Mesodermal cell (in vitro differentiated cells): Measurements from ENCODE around the gene DNAAF9. TPM values are rescaled to one million over a fixed set of nuclear protein-coding genes. Genes with fewer than 3 reads are reported as not detected.

Experiments used
- H3K27ac ChIP-seq: 2 replicates; pipeline ENCODE4 v1.7.0; 2013; ENCODE audit warnings: mild to moderate bottlenecking, low read depth, low read length, moderate library complexity; ENCODE audit not compliant: severe bottlenecking
- H3K36me3 ChIP-seq: 2 replicates; pipeline ENCODE4 v1.7.1; 2013; ENCODE audit warnings: mild to moderate bottlenecking, low read length, moderate library complexity; ENCODE audit not compliant: control insufficient read depth, insufficient read depth
- H3K4me1 ChIP-seq: one replicate; pipeline ENCODE4 v1.7.1; 2013; ENCODE audit warnings: mild to moderate bottlenecking, low read length; ENCODE audit not compliant: insufficient read depth, control insufficient read depth, poor library complexity, severe bottlenecking
- H3K4me3 ChIP-seq: 2 replicates; pipeline ENCODE4 v1.7.0; 2013; ENCODE audit warnings: low read length, control low read depth, mild to moderate bottlenecking; ENCODE audit not compliant: insufficient read depth, poor library complexity, severe bottlenecking; ENCODE audit errors: extremely low read depth
- H3K9me3 ChIP-seq: 2 replicates; pipeline ENCODE4 v1.7.1; 2013; ENCODE audit warnings: mild to moderate bottlenecking, low read length, moderate library complexity; ENCODE audit not compliant: control insufficient read depth
- WGBS, 2 experiments: methylation state at CpG; one replicate each; pipeline ENCODE4 v1.1.5; 2013; ENCODE audit warnings: missing lambda C conversion rate in 2 of 2; ENCODE audit not compliant: insufficient coverage in 2 of 2; 5-methylcytosine and 5-hydroxymethylcytosine counted together
- polyA plus RNA-seq, 2 experiments: library from polyadenylated mRNA; stranded (reverse); fragments of 50-300 nt; gene quantifications; one replicate each; pipeline ENCODE4 v1.2.3, GENCODE V29; 2013

The DNAAF9 gene
- 12.3 TPM for polyA plus RNA-seq (2013, experiment 1 of 2)
- polyA plus RNA-seq (2013, experiment 2 of 2): 11.7 TPM

GRCh38 chr20:3407040-3407770, at the start of gene DNAAF9:
Gene DNAAF9 (minus strand): TSS chr20:3407669. CDS start chr20:3407557, 112 bp downstream.
- Histone ChIP-seq H3K4me1 (peaks cover 7% of the 10 kb centered on the region), H3K36me3 (no peaks in the 10 kb centered on the region), H3K27ac (peak within 1 kb of the TSS; percentile 80), H3K4me3 (peak within 1 kb of the TSS; percentile 92), H3K9me3 (peaks cover 7% of the 10 kb centered on the region)
- 0 to 2% methylated on average over 31 to 46 of the region's 71 CpGs for WGBS, 2 experiments

GRCh38 chr20:3456648-3457047, 49.2 kb upstream of the DNAAF9 start:
- WGBS, 2 experiments: 75 to 100% methylated on average over 2 to 3 of the region's 4 CpGs
- H3K4me1 ChIP-seq: no peaks in the 10 kb centered on the region
- H3K4me3 ChIP-seq: no peak overlapping the region
- H3K27ac ChIP-seq: no peak overlapping the region
- H3K36me3 ChIP-seq: no peaks in the 10 kb centered on the region
- H3K9me3 ChIP-seq: no peaks in the 10 kb centered on the region

- Histone ChIP-seq H3K4me3 (no peak overlapping the region), H3K36me3 (no peaks in the 10 kb centered on the region), H3K27ac (no peak overlapping the region), H3K4me1 (no peaks in the 10 kb centered on the region), H3K9me3 (no peaks in the 10 kb centered on the region)
- WGBS, 2 experiments: 67 to 83% methylated on average over 2 to 3 of the region's 5 CpGs
Measured at GRCh38 chr20:3454831-3455230, 47.4 kb upstream of the DNAAF9 start.

- WGBS, 2 experiments: 94 to 100% methylated on average over 1 to 2 of the region's 4 CpGs
- no peak overlapping the region for H3K4me3 ChIP-seq
Measured at GRCh38 chr20:3452690-3453089, 45.2 kb upstream of the DNAAF9 start.

GRCh38 chr20:3452136-3452535, 44.7 kb upstream of the DNAAF9 start:
- Histone ChIP-seq H3K9me3 (no peaks in the 10 kb centered on the region), H3K4me3 (no peak overlapping the region), H3K27ac (no peak overlapping the region), H3K4me1 (no peaks in the 10 kb centered on the region), H3K36me3 (no peaks in the 10 kb centered on the region)
- 67% methylated on average over 1 of the region's 2 CpGs; no CpG with 5 or more reads in 1 of the 2 experiments for WGBS, 2 experiments

More at GRCh38 chr20:3452690-3453089, 45.2 kb upstream of the DNAAF9 start:
- Histone ChIP-seq H3K4me1 (no peaks in the 10 kb centered on the region), H3K36me3 (no peaks in the 10 kb centered on the region), H3K27ac (no peak overlapping the region), H3K9me3 (no peaks in the 10 kb centered on the region)

- no peak overlapping the region for H3K4me3 ChIP-seq
- no peaks in the 10 kb centered on the region for H3K9me3 ChIP-seq
- no CpG with 5 or more reads among the region's 1 CpG for WGBS, 2 experiments
- H3K27ac ChIP-seq: no peak overlapping the region
- no peaks in the 10 kb centered on the region for H3K4me1 ChIP-seq
- no peaks in the 10 kb centered on the region for H3K36me3 ChIP-seq
Measured at GRCh38 chr20:3449319-3449718, 41.9 kb upstream of the DNAAF9 start.

GRCh38 chr20:3447321-3447720, 39.9 kb upstream of the DNAAF9 start:
- H3K4me1 ChIP-seq: no peaks in the 10 kb centered on the region
- WGBS, 2 experiments: 80% methylated on average over 1 of the region's 2 CpGs
- no peaks in the 10 kb centered on the region for H3K36me3 ChIP-seq
- no peaks in the 10 kb centered on the region for H3K9me3 ChIP-seq
- H3K4me3 ChIP-seq: no peak overlapping the region
- no peak overlapping the region for H3K27ac ChIP-seq

GRCh38 chr20:3446779-3447178, 39.3 kb upstream of the DNAAF9 start:
- no peaks in the 10 kb centered on the region for H3K9me3 ChIP-seq
- WGBS, 2 experiments: 67 to 86% methylated on average over 1 of the region's 8 CpGs
- no peaks in the 10 kb centered on the region for H3K4me1 ChIP-seq
- no peaks in the 10 kb centered on the region for H3K36me3 ChIP-seq
- H3K27ac ChIP-seq: no peak overlapping the region
- H3K4me3 ChIP-seq: no peak overlapping the region

GRCh38 chr20:3436864-3437574, 29.6 kb upstream of the DNAAF9 start:
- no peaks in the 10 kb centered on the region for H3K4me1 ChIP-seq
- H3K36me3 ChIP-seq: no peaks in the 10 kb centered on the region
- no peak overlapping the region for H3K27ac ChIP-seq
- 79 to 80% methylated on average over 1 to 2 of the region's 2 CpGs for WGBS, 2 experiments
- H3K4me3 ChIP-seq: no peak overlapping the region
- H3K9me3 ChIP-seq: no peaks in the 10 kb centered on the region

- H3K4me3 ChIP-seq: no peak overlapping the region
- H3K27ac ChIP-seq: no peak overlapping the region
- 82 to 98% methylated on average over 6 of the region's 6 CpGs for WGBS, 2 experiments
- no peaks in the 10 kb centered on the region for H3K9me3 ChIP-seq
- no peaks in the 10 kb centered on the region for H3K4me1 ChIP-seq
- H3K36me3 ChIP-seq: no peaks in the 10 kb centered on the region
Measured at GRCh38 chr20:3434232-3434631, 26.8 kb upstream of the DNAAF9 start.

GRCh38 chr20:3433744-3434143, 26.3 kb upstream of the DNAAF9 start:
- 92 to 93% methylated on average over 2 to 3 of the region's 3 CpGs for WGBS, 2 experiments
- no peak overlapping the region for H3K27ac ChIP-seq
- no peaks in the 10 kb centered on the region for H3K4me1 ChIP-seq
- no peak overlapping the region for H3K4me3 ChIP-seq
- H3K36me3 ChIP-seq: no peaks in the 10 kb centered on the region
- no peaks in the 10 kb centered on the region for H3K9me3 ChIP-seq
